Measurements from ENCODE around the gene ANXA4.

Gene ANXA4

GRCh38 chr2:69863298-69863697 is 121.4 kb downstream of the ANXA4 start:
- FAIRE-seq, result no peak

Measured in endometrium (tissue), 2 donors.